Mesenchymal stem cell (in vitro differentiated cells and primary cell): ENCODE measurements around the gene PRPF31.

ENCODE experiments used
- DNase-seq: peaks from one replicate; pipeline ENCODE4 v3.0.0-alpha.2; 2013
- H2AFZ ChIP-seq: one replicate; pipeline ENCODE4 v1.6.1; 2013; ENCODE audit warnings: low read depth, mild to moderate bottlenecking, control low read depth, inconsistent platforms, low read length, moderate library complexity
- H2AK5ac ChIP-seq: 2 replicates; pipeline ENCODE4 v1.6.1; 2013; ENCODE audit warnings: low read length, moderate library complexity, mild to moderate bottlenecking, inconsistent platforms; ENCODE audit not compliant: severe bottlenecking
- H2BK120ac ChIP-seq: one replicate; pipeline ENCODE4 v1.6.1; 2013; ENCODE audit warnings: low read depth, mild to moderate bottlenecking, inconsistent platforms, low read length, moderate library complexity
- H2BK12ac ChIP-seq, 2 experiments: one replicate each; pipeline ENCODE4 v1.6.1; 2013; ENCODE audit warnings: inconsistent platforms in 2 of 2, low read length in 2 of 2, mild to moderate bottlenecking in 2 of 2, moderate library complexity in 2 of 2, control low read depth in 1 of 2
- H2BK15ac ChIP-seq: one replicate; pipeline ENCODE4 v1.6.1; 2013; ENCODE audit warnings: mild to moderate bottlenecking, low read depth, inconsistent platforms; ENCODE audit not compliant: poor library complexity, severe bottlenecking
- H2BK5ac ChIP-seq: 2 replicates; pipeline ENCODE4 v1.6.1; 2013; ENCODE audit warnings: low read depth, mild to moderate bottlenecking, low read length, control low read depth, inconsistent platforms; ENCODE audit not compliant: poor library complexity, severe bottlenecking
- H3K14ac ChIP-seq, 2 experiments: one replicate each; pipeline ENCODE4 v1.6.1; 2013; ENCODE audit warnings: inconsistent platforms in 2 of 2, low read length in 2 of 2, control low read depth in 1 of 2, mild to moderate bottlenecking in 1 of 2, moderate library complexity in 1 of 2
- H3K18ac ChIP-seq, 2 experiments: one replicate each; pipeline ENCODE4 v1.6.1; 2013; ENCODE audit warnings: inconsistent platforms in 2 of 2, low read length in 2 of 2, control low read depth in 1 of 2, low read depth in 1 of 2, mild to moderate bottlenecking in 1 of 2
- H3K23ac ChIP-seq, 2 experiments: one replicate each; pipeline ENCODE4 v1.6.1; 2013; ENCODE audit warnings: inconsistent platforms in 2 of 2, low read length in 2 of 2, mild to moderate bottlenecking in 2 of 2, moderate library complexity in 2 of 2, control low read depth in 1 of 2
- H3K27ac ChIP-seq: 2 replicates; pipeline ENCODE4 v1.5.1; 2013; ENCODE audit warnings: mild to moderate bottlenecking, moderate library complexity, low read length, control low read depth, inconsistent platforms; ENCODE audit not compliant: poor library complexity, severe bottlenecking
- H3K27me3 ChIP-seq, 2 experiments: 2 replicates each; pipeline versions ENCODE4 v1.6.1 to v1.7.0; 2013; ENCODE audit warnings: low read length in 2 of 2, mild to moderate bottlenecking in 2 of 2, moderate library complexity in 2 of 2, control low read depth in 1 of 2, inconsistent platforms in 1 of 2; ENCODE audit not compliant: control insufficient read depth in 1 of 2, insufficient read depth in 1 of 2
- H3K36me3 ChIP-seq, 2 experiments: 2 replicates each; pipeline versions ENCODE4 v1.6.1 to v1.7.0; 2013; ENCODE audit warnings: low read length in 2 of 2, control low read depth in 1 of 2, inconsistent platforms in 1 of 2, low read depth in 1 of 2, mild to moderate bottlenecking in 1 of 2; ENCODE audit not compliant: insufficient read depth in 2 of 2, control insufficient read depth in 1 of 2
- H3K4ac ChIP-seq, 2 experiments: one replicate each; pipeline ENCODE4 v1.6.1; 2013; ENCODE audit warnings: inconsistent platforms in 2 of 2, low read length in 2 of 2, mild to moderate bottlenecking in 2 of 2, moderate library complexity in 2 of 2, control low read depth in 1 of 2, low read depth in 1 of 2
- H3K4me1 ChIP-seq: 2 replicates; pipeline ENCODE4 v1.6.1; 2013; ENCODE audit warnings: low read depth, low read length, control low read depth; ENCODE audit not compliant: control insufficient read depth, insufficient read depth
- H3K4me2 ChIP-seq: 2 replicates; pipeline ENCODE4 v1.6.1; 2013; ENCODE audit warnings: low read length, mild to moderate bottlenecking, inconsistent platforms; ENCODE audit not compliant: poor library complexity, severe bottlenecking
- H3K4me3 ChIP-seq, 2 experiments: 2 replicates each; pipeline versions ENCODE4 v1.5.1 to v1.7.0; 2013; ENCODE audit warnings: low read length in 2 of 2, mild to moderate bottlenecking in 2 of 2, control low read depth in 1 of 2, low read depth in 1 of 2; ENCODE audit not compliant: insufficient read depth in 1 of 2
- H3K79me1 ChIP-seq: replicated peaks from 2 replicates; pipeline ENCODE4 v1.6.1; 2013; ENCODE audit warnings: mild to moderate bottlenecking, control low read depth, low read length, inconsistent platforms; ENCODE audit not compliant: poor library complexity, severe bottlenecking
- H3K9ac ChIP-seq: 2 replicates; pipeline ENCODE4 v1.7.0; 2013; ENCODE audit warnings: mild to moderate bottlenecking, low read length, moderate library complexity
- H3K9me3 ChIP-seq: 2 replicates; pipeline ENCODE4 v1.7.0; 2013; ENCODE audit warnings: mild to moderate bottlenecking, low read length; ENCODE audit not compliant: control insufficient read depth
- H4K8ac ChIP-seq: one replicate; pipeline ENCODE4 v1.6.1; 2013; ENCODE audit warnings: inconsistent platforms, mild to moderate bottlenecking, low read length, moderate library complexity
- H4K91ac ChIP-seq: one replicate; pipeline ENCODE4 v1.6.1; 2013; ENCODE audit warnings: mild to moderate bottlenecking, low read length, inconsistent platforms
- WGBS: methylation state at CpG from one replicate; pipeline ENCODE4 v1.1.7; 2013; ENCODE audit warnings: mixed read lengths; 5-methylcytosine and 5-hydroxymethylcytosine counted together

PRPF31 gene

DNA sequence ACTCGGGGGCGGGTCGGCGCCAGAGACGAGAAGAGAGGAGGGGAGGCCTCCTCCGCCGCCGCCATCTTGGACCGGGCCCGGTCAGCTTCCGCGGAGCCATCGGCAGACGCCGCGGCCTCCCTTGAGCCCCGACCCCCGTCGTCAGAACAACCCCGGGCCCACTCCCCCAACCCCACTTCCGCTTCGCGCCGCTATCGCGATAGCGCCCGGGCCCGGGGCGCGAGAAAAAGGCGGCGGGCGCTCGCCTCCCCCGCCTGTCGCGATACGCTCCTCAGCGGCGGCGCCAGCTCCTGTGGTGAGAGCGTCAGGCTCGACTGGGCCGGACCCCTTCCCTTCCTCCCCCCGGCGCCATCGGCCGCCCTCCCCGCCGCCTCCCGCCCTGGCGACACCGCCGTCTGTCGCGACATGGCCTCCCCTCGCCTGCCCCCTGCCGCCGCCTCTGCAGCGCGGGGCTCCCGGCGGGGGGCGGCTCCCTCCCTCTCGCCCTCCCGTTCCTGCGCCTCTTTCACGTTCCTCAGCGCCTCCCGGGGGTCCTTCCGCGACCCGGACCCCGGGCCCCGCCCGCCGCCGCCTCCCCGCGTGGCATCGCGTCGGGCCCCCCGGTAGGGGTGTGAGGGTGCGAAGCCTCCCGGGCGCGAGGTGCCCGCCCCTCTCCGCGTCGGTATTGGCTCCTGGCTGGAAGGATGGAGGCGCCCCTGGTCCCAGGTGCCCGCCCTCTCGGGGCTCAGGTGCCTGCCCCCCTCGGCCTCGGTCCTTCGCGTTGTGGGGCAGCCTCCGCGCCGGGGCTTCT is 22.3 kb downstream of the PRPF31 start, which contains the start of gene CNOT3:
Gene CNOT3 (plus strand): TSS at position 64 of the 790 bp plus-strand sequence. CDS start 5,217 bp downstream, outside the sequence.
- Histone ChIP-seq H3K14ac (peak within 1 kb of the TSS in 1 of 2 experiments; percentile 90), H2BK120ac (peak within 1 kb of the TSS; percentile 81), H4K91ac (peak within 1 kb of the TSS; percentile 92), H2BK12ac (no peak within 1 kb of the TSS), H2BK5ac (peak within 1 kb of the TSS; percentile 93), H3K18ac (peak within 1 kb of the TSS; percentile 67 to 77), H2AK5ac (no peak within 1 kb of the TSS), H2BK15ac (peak within 1 kb of the TSS; percentile 32), H2AFZ (peak within 1 kb of the TSS; percentile 39), H3K27me3 (no peaks in the 10 kb centered on the region), H3K23ac (peak within 1 kb of the TSS; percentile 10 to 20), H3K9me3 (no peaks in the 10 kb centered on the region), H3K36me3 (peaks cover 25 to 28% of the 10 kb centered on the region in 2 experiments), H3K4me2 (peak within 1 kb of the TSS; percentile 88), H3K79me1 (no peaks in the 10 kb centered on the region), H3K27ac (peak within 1 kb of the TSS; percentile 9), H4K8ac (peak within 1 kb of the TSS; percentile 81), H3K4ac (peak within 1 kb of the TSS in 1 of 2 experiments; percentile 88), H3K4me3 (peak within 1 kb of the TSS; percentile 84 to 85), H3K4me1 (peaks cover 34% of the 10 kb centered on the region), H3K9ac (peak within 1 kb of the TSS; percentile 95)
- WGBS = 2% methylated on average over 69 of the region's 103 CpGs
- DNase-seq = no peak

GRCh38 chr19:54138489-54139256 is 23.1 kb downstream of the PRPF31 start:
- no peak overlapping the region for H3K18ac ChIP-seq
- no peak overlapping the region for H2AFZ ChIP-seq
- H4K91ac ChIP-seq = no peak overlapping the region
- H3K4ac ChIP-seq = no peak overlapping the region
- H3K14ac ChIP-seq = no peak overlapping the region
- H3K4me1 ChIP-seq = peaks cover 36% of the 10 kb centered on the region
- no peaks in the 10 kb centered on the region for H3K9me3 ChIP-seq
- no peak for DNase-seq
- H2BK15ac ChIP-seq = no peak overlapping the region
- WGBS = 49% methylated on average over 21 of the region's 31 CpGs
- no peak overlapping the region for H2BK12ac ChIP-seq
- H3K27ac ChIP-seq = no peak overlapping the region
- H3K36me3 ChIP-seq = peaks cover 33% of the 10 kb centered on the region in 2 experiments
- H3K4me3 ChIP-seq = peak overlapping the region; percentile 84 to 85
- H3K79me1 ChIP-seq = peaks cover 2% of the 10 kb centered on the region
- H3K27me3 ChIP-seq = no peaks in the 10 kb centered on the region
- H3K9ac ChIP-seq = peak overlapping the region; percentile 95
- H4K8ac ChIP-seq = no peak overlapping the region
- peak overlapping the region; percentile 75 for H3K4me2 ChIP-seq
- H2BK5ac ChIP-seq = no peak overlapping the region
- no peak overlapping the region for H2AK5ac ChIP-seq
- H2BK120ac ChIP-seq = no peak overlapping the region
- H3K23ac ChIP-seq = no peak overlapping the region

- no peak overlapping the region for H3K14ac ChIP-seq
- peak overlapping the region; percentile 44 for H3K9ac ChIP-seq
- H3K27ac ChIP-seq = no peak overlapping the region
- no peak for DNase-seq
- no peak overlapping the region for H3K4me2 ChIP-seq
- H4K91ac ChIP-seq = no peak overlapping the region
- H3K36me3 ChIP-seq = peaks cover 60% of the 10 kb centered on the region in 2 experiments
- H3K4me3 ChIP-seq = peak overlapping the region in 1 of 2 experiments; percentile 4
- H2BK15ac ChIP-seq = no peak overlapping the region
- H3K4ac ChIP-seq = no peak overlapping the region
- 98% methylated on average over 3 of the region's 3 CpGs for WGBS
- H3K18ac ChIP-seq = no peak overlapping the region
- no peak overlapping the region for H3K23ac ChIP-seq
- no peak overlapping the region for H2BK5ac ChIP-seq
- H4K8ac ChIP-seq = no peak overlapping the region
- H2BK12ac ChIP-seq = no peak overlapping the region
- no peaks in the 10 kb centered on the region for H3K27me3 ChIP-seq
- peaks cover 27% of the 10 kb centered on the region for H3K79me1 ChIP-seq
- H2AFZ ChIP-seq = no peak overlapping the region
- H2AK5ac ChIP-seq = no peak overlapping the region
- H3K9me3 ChIP-seq = no peaks in the 10 kb centered on the region
- H2BK120ac ChIP-seq = no peak overlapping the region
- peaks cover 32% of the 10 kb centered on the region for H3K4me1 ChIP-seq
These were observed 25.8 kb downstream of the PRPF31 start for GRCh38 chr19:54141356-54141755.
